ENCODE results near the gene TBC1D9.

DNA sequence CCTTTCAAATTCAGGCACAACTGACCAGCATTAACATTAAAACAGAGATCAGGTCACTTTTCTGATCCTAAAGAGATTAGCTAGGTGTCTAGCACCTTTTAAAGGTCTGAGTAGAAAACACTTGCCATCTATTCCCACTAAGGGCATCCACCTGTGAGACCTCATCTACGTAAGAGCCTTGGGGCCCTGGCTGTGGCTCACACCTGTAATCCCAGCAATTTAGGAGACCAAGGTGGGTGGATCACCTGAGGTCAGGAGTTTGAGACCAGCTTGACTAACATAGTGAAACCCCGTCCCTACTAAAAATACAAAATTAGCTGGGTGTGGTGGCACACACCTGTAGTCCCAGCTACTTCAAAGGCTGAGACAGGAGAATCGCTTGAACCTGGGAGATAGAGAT lies 11.8 kb downstream of the TBC1D9 start:
- TF ChIP-seq, protein P1, sequence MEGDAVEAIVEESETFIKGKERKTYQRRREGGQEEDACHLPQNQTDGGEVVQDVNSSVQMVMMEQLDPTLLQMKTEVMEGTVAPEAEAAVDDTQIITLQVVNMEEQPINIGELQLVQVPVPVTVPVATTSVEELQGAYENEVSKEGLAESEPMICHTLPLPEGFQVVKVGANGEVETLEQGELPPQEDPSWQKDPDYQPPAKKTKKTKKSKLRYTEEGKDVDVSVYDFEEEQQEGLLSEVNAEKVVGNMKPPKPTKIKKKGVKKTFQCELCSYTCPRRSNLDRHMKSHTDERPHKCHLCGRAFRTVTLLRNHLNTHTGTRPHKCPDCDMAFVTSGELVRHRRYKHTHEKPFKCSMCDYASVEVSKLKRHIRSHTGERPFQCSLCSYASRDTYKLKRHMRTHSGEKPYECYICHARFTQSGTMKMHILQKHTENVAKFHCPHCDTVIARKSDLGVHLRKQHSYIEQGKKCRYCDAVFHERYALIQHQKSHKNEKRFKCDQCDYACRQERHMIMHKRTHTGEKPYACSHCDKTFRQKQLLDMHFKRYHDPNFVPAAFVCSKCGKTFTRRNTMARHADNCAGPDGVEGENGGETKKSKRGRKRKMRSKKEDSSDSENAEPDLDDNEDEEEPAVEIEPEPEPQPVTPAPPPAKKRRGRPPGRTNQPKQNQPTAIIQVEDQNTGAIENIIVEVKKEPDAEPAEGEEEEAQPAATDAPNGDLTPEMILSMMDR (IDR thresholded peaks at IDR 0.05), result no peak
- no peak for TF ChIP-seq POLR2A (IDR thresholded peaks at IDR 0.05)
